Cerebellar cortex (tissue), 1 donor: ENCODE results near the gene HSD11B2.

ENCODE experiments used
- DNase-seq: peaks from one replicate; pipeline ENCODE4 v3.0.0-alpha.2; 2015; ENCODE audit warnings: low spot score

Gene HSD11B2

GRCh38 chr16:67435758-67436164 lies 4.8 kb downstream of the HSD11B2 start:
- DNase-seq, result no peak

DNA sequence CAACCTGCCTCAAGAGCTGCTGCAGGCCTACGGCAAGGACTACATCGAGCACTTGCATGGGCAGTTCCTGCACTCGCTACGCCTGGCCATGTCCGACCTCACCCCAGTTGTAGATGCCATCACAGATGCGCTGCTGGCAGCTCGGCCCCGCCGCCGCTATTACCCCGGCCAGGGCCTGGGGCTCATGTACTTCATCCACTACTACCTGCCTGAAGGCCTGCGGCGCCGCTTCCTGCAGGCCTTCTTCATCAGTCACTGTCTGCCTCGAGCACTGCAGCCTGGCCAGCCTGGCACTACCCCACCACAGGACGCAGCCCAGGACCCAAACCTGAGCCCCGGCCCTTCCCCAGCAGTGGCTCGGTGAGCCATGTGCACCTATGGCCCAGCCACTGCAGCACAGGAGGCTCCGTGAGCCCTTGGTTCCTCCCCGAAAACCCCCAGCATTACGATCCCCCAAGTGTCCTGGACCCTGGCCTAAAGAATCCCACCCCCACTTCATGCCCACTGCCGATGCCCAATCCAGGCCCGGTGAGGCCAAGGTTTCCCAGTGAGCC lies 5.8 kb downstream of the HSD11B2 start:
- DNase-seq, result no peak

DNA sequence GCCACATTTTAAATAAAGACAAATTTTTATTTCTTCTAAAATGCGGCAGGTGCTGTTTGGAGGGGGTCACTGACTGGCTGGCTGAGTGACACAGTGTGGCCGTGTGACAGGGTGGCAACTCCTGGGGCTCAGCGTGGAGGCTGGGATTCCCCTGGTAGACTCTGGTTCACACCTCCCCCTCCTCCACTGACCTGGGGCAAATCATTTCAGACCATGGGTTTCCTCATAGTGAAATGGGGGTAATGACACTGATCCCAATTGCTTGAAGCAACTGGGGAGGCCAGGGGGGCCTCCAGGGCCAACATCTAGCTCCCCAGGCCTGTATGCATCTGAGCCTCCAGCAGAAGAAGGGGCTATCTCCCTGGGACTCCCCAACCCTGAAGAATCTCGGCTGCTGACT lies 6.6 kb downstream of the HSD11B2 start:
- no peak for DNase-seq

- DNase-seq, result no peak
These were observed 7.3 kb downstream of the HSD11B2 start for GRCh38 chr16:67438098-67438791.

GRCh38 chr16:67438824-67439393 lies 8.0 kb downstream of the HSD11B2 start:
- no peak for DNase-seq

GRCh38 chr16:67441271-67441753 lies 10.4 kb downstream of the HSD11B2 start:
- peak; percentile 89 for DNase-seq

- DNase-seq, result peak; percentile 70
These were observed 11.0 kb downstream of the HSD11B2 start for GRCh38 chr16:67441907-67442306.

DNA sequence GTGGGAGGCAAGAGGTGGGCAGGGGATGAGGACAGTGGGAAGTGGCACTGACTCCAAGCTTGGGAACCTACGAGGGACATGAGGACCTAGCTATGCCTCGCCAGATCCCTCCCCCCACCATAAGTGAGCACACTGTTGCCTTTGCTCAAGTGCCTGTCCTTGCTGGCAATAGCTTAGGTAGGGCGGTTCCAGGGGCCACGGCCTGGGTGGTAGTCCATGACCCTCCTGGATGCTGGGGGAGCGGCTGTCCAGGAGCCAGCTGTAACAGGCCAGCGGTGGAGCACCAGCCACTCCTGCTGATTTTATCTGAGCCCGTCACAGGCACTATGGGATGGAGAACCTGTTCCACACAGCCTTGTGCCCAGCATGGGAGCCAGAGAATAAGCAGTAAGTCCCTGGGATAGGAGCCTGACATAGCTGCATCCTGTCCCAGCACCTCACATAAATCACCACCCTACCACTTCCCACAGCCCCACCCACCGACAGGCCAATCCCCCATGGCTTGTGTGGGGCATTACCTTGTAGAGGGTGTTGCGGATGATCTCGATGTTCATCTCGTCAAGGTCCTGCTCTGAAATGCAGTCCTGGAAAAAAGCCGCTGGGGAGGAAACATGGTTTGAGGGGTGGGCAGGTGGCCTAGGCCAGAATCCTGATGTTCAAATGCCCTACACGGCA lies 11.8 kb downstream of the HSD11B2 start:
- no peak for DNase-seq

- no peak for DNase-seq
These were observed 12.3 kb downstream of the HSD11B2 start for GRCh38 chr16:67443265-67443664.

DNA sequence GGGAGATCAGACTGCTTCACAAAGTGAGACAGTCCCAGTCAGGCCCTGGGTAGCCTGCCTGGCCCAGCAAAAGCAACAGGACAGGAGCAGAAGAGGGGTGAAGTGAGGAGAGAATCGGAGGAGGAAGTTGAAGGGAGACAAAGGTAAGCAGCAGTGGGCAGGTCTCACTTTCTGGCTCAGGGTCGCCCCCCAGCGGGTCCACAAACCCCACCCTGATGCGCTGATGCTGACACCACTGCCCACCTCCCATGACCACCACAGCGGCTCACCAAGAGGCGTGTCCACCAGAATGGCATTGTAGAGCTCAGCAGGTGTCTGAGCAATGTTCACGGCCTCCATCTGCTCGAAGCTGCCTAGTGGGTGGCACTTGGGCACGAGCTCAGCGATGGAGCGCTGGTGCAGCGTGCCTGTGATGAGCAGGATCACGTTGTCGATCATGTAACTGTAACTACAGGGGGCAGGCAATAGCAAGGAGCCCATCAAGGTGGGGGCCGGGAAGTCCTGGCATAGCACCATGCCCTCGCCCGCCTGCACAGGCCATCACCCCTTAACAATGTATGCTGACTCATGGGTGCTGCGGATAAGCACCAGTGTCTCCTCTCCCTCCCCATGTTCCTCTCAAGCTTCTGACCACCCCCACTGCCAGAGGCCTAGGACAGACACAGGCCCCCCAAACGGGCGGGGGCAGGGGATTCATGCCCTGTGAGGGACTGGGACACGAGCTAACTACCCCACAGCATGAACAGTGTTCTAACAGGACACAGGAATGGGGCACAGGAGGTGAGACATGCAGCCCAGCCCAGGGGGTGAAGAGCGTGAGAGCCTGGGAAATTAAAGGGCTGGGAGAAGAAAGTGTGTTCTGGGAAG lies 13.6 kb downstream of the HSD11B2 start:
- no peak for DNase-seq

GRCh38 chr16:67445126-67445426 lies 14.2 kb downstream of the HSD11B2 start:
- DNase-seq, result peak; percentile 54

GRCh38 chr16:67445441-67445912 lies 14.6 kb downstream of the HSD11B2 start:
- DNase-seq, result peak; percentile 96

DNA sequence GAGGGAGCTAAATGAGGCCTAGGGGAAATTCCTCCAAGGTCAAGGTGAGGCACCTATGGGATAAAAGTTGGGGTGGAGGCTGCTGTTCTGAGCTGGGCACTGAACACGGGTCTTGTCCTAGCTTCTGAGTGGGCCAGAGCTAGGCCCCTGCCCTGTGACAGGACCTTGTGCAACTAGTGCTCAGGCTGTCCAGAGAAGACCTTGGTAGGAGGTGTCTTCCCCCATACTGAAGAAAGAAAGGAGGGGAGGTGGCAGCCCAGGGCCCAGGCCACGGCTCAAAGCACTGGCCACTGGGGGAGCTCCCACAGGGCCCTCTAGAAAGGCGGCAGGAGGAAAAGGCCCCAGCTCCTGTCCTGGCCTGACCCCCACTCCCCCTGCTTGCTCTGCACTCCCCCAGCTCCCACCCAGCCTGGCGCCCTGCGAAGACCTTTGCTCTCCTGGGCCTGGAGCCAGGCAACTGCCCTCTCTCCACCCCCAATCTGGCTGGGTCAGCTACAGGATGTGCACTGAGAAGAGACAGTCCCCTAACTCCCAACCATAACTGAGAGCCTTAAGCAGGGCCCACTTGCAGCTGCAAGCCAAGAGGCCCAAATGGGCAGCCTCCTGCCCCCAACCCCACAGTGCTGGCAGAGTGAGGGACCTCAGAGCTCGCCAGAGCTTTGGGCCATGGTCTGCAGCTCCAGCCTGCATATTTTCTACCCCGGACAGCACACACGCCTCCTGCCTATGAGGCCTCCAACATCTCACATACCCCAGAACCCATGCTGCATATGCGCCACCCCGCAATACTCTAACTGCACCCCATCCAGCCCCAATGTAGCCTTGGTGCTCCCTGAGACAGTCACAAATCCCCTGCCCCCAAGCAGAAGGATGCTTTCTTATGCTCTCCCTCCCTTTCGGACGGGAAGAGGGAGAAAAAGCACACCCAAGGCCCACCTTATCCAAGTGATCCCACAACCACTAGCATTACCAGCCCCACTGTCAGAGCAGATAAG lies 15.3 kb downstream of the HSD11B2 start:
- DNase-seq, result no peak

DNA sequence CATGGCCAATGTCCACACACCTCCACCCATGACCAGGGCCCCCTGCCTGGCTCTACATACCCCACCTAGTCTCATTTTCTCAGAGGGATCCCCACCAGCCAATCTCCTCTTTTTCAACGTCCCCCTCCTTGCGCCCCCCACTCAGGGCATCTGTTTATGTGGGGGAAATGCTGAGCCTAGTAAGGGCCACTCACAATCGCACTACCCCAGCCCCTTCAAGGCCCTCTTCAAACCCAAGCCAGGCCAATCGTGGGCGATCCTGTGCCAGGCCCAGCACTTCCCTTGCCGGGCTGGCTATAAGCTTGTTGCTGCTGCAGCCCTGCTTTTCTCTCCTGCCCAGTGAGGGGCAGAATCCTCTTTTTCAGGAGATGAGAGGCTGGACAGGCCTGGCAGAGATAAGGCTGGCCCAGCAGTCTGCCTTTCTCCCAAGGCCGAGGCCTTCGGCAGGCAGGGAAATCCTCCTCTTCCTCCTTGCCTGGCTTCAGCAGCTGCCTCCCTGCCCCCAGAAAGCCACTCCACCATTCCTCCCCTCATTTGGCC lies 16.1 kb downstream of the HSD11B2 start:
- DNase-seq, result no peak

DNA sequence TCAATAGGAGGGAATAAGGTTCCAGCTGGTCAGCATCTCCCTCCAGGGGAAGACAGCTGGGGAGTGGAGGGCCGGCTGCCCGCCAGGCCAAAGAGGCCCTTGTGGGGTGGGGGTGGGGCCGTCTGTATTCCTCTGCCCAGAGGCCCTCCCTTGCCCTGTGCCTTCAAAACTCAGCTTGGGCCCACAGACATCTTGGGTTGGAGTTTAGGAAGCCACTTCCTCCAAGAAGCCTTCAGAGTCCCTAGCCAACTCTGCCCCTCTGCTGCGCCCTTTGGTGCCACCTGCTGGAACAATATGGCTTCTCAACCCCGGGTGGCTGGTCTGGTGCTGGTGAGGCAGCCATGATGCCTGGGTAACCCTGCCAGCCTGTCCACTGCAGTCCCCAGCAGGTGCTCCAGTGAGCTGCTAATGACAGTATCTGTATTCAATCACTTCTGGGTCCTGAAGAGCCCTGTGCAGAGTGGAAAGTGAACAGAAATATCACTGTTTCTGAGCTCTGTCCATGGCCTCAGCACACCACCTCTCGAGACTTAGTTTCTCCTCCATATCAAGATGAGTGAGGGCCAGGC lies 16.7 kb downstream of the HSD11B2 start:
- DNase-seq, result no peak

GRCh38 chr16:67448580-67448979 lies 17.7 kb downstream of the HSD11B2 start:
- no peak for DNase-seq

- no peak for DNase-seq
These were observed 18.4 kb downstream of the HSD11B2 start for GRCh38 chr16:67449336-67449735.

DNA sequence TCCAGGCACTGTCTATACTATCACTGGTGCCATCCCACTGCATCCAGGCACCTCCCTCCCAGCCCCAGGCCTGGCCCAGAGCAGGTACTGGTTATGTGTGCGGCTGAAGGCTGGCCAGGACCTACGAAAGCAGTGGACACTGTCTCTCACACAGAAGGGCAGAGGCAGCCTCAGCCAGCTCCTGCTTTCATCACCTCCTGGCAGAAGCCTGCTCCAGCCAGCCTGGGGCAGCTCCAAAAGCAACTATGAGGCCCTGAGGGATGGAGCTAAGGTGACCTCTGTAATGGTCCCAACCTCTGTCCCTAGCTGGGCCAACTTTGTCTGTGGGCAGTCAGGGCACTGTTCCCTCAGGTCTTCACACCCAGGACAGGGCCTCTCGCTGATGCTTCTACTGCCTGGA lies 18.8 kb downstream of the HSD11B2 start:
- DNase-seq, result no peak

- DNase-seq, result no peak
These were observed 20.3 kb downstream of the HSD11B2 start for GRCh38 chr16:67451061-67451703.
